ENCODE data around the gene TEX261.

- TF ChIP-seq POLR2AphosphoS5 (IDR thresholded peaks at IDR 0.05; ENCODE audit: low read depth, low read length), result no peak
- TF ChIP-seq POLR2A (IDR thresholded peaks at IDR 0.05; ENCODE audit: low read depth, low read length), result no peak
- TF ChIP-seq TAF1 (IDR thresholded peaks at IDR 0.05; ENCODE audit: low read depth, low read length), result no peak
Observed at GRCh38 chr2:70944111-70944690, 50.5 kb downstream of the TEX261 start.
